Body of pancreas (tissue), 4 donors: Measurements from ENCODE around the gene TNFRSF4. TPM values are rescaled to one million over a fixed set of nuclear protein-coding genes. Genes with fewer than 3 reads are reported as not detected.

Experiments used
- ATAC-seq: fragments of 150-250 bp; one replicate; pipeline ENCODE4 v1.9.1; 2016
- DNase-seq, 4 donors: peaks; one replicate each; pipeline ENCODE4 v3.0.0-alpha.2; 2019
- H3K27ac ChIP-seq, 4 donors: fragments of 200-600 bp; sonication (generic); 1 replicate in 3 of 4; 2 replicates in 1 of 4; pipeline versions ENCODE4 v1.5.1 to v1.6.1; 2016 to 2019; ENCODE audit warnings: mild to moderate bottlenecking in 1 of 4, mixed read lengths in 1 of 4, moderate library complexity in 1 of 4
- H3K27me3 ChIP-seq, 2 donors: fragments of 200-600 bp; sonication (generic); one replicate each; pipeline ENCODE4 v1.6.0; 2016; ENCODE audit warnings: mild to moderate bottlenecking in 1 of 2
- H3K36me3 ChIP-seq, 2 donors: fragments of 200-600 bp; sonication (generic); replicated peaks in 1 of 2; 2 replicates each; pipeline ENCODE4 v1.5.1; 2016; ENCODE audit warnings: low read depth in 2 of 2; ENCODE audit not compliant: insufficient read depth in 1 of 2
- H3K4me1 ChIP-seq: fragments of 200-600 bp; sonication (generic); one replicate; pipeline ENCODE4 v1.6.0; 2016
- H3K4me3 ChIP-seq, 2 donors: fragments of 200-600 bp; sonication (generic); 1 replicate in 1 of 2; 2 replicates in 1 of 2; pipeline ENCODE4 v1.5.1; 2016 to 2019
- H3K9me3 ChIP-seq, 3 donors: fragments of 200-600 bp; sonication (generic); 1 replicate in 2 of 3; 2 replicates in 1 of 3; pipeline ENCODE4 v1.5.1; 2016
- POLR2A ChIP-seq, 3 donors: fragments of 450-650 bp; IDR thresholded peaks; one replicate each; pipeline ENCODE4 v1.6.1; 2016; ENCODE audit warnings: antibody characterized with exemption in 3 of 3, mild to moderate bottlenecking in 2 of 3
- WGBS, 2 donors: methylation state at CpG; one replicate each; pipeline ENCODE4 v1.1.5; 2017; 5-methylcytosine and 5-hydroxymethylcytosine counted together
- intact Hi-C: fragments of 100-400 bp; cut with DNase I; formaldehyde crosslinking; loops from one replicate; pipeline ENCODE4 v1.15.1; 2023
- total RNA-seq, 2 donors: library from RNA; depleted of rRNA; stranded (reverse); fragments of >200 nt; gene quantifications; one replicate each; pipeline ENCODE4 v1.1.0, GENCODE V29; 2016
- TF ChIP-seq, protein P1 (sequence below), 7 experiments: fragments of 450-650 bp in 4 of 7; fragments of 200-600 bp in 3 of 7; sonication (generic) in 3 of 7; IDR thresholded peaks; one replicate each; pipeline ENCODE4 v1.5.1; 2016 to 2019; ENCODE audit warnings: antibody characterized with exemption in 7 of 7

Gene TNFRSF4
- total RNA-seq, 2 donors from 2014 or later = 0.99 to 2.6 TPM

DNA sequence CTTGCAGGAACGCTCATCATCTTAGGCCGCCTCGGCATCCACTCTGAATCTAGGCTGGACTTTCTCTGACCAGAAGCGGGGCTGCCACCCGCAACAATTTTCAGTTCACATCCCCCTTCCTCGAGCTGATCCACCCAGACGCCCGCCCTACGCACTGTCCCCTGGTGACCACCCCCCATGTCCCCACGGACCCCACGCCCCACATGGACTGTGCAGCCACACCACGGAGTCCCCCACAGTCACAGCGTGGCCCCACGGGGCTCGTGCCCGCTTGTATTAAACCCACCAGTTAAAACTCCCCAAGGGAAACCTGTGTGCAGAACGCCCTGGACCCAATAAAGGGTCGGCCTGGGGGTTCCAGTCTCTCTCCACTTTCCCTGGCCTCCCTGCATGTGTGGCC is 45.6 kb upstream of the TNFRSF4 start:
- no peak overlapping the region for H3K27ac ChIP-seq
- no peak overlapping the region for H3K4me3 ChIP-seq
- TF ChIP-seq POLR2A (IDR thresholded peaks at IDR 0.05) = no peak
- TF ChIP-seq, protein P1, sequence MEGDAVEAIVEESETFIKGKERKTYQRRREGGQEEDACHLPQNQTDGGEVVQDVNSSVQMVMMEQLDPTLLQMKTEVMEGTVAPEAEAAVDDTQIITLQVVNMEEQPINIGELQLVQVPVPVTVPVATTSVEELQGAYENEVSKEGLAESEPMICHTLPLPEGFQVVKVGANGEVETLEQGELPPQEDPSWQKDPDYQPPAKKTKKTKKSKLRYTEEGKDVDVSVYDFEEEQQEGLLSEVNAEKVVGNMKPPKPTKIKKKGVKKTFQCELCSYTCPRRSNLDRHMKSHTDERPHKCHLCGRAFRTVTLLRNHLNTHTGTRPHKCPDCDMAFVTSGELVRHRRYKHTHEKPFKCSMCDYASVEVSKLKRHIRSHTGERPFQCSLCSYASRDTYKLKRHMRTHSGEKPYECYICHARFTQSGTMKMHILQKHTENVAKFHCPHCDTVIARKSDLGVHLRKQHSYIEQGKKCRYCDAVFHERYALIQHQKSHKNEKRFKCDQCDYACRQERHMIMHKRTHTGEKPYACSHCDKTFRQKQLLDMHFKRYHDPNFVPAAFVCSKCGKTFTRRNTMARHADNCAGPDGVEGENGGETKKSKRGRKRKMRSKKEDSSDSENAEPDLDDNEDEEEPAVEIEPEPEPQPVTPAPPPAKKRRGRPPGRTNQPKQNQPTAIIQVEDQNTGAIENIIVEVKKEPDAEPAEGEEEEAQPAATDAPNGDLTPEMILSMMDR (IDR thresholded peaks at IDR 0.05) = no peak
- no peaks in the 10 kb centered on the region for H3K9me3 ChIP-seq
- H3K27me3 ChIP-seq = no peaks in the 10 kb centered on the region
- intact Hi-C loops = no loop called here
- DNase-seq = no peak
- WGBS, 2 donors = 93 to 94% methylated on average over 18 of the region's 18 CpGs
- no peak for ATAC-seq
- H3K36me3 ChIP-seq = peaks cover 11 to 30% of the 10 kb centered on the region in 2 donors
- no peaks in the 10 kb centered on the region for H3K4me1 ChIP-seq

DNA sequence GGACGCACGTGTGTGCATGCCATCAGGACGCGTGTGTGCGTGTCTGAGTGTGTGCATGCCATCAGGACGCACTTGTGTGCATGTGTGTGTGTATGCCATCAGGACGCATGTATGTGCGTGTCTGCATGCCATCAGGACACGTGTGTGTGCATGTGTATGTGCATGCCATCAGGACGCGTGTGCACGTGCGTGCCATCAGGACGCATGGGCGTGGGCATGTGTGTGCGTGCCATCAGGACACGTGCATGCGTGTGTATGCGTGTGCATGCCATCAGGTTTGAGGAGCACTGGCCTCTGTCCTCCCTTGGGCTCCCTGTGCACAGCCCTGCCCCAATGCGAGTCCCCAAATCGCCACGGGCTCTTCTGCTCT is 45.2 kb upstream of the TNFRSF4 start:
- ATAC-seq (no peak), DNase-seq (no peak)
- Histone ChIP-seq H3K4me1 (no peaks in the 10 kb centered on the region), H3K4me3 (no peak overlapping the region), H3K9me3 (no peaks in the 10 kb centered on the region), H3K27ac (no peak overlapping the region), H3K36me3 (peaks cover 11 to 30% of the 10 kb centered on the region in 2 donors), H3K27me3 (no peaks in the 10 kb centered on the region)
- TF ChIP-seq, protein P1 (IDR thresholded peaks at IDR 0.05) = no peak
- no peak for TF ChIP-seq POLR2A (IDR thresholded peaks at IDR 0.05)
- intact Hi-C loops = no loop called here
- WGBS, 2 donors = 91 to 93% methylated on average over 18 to 20 of the region's 22 CpGs

DNA sequence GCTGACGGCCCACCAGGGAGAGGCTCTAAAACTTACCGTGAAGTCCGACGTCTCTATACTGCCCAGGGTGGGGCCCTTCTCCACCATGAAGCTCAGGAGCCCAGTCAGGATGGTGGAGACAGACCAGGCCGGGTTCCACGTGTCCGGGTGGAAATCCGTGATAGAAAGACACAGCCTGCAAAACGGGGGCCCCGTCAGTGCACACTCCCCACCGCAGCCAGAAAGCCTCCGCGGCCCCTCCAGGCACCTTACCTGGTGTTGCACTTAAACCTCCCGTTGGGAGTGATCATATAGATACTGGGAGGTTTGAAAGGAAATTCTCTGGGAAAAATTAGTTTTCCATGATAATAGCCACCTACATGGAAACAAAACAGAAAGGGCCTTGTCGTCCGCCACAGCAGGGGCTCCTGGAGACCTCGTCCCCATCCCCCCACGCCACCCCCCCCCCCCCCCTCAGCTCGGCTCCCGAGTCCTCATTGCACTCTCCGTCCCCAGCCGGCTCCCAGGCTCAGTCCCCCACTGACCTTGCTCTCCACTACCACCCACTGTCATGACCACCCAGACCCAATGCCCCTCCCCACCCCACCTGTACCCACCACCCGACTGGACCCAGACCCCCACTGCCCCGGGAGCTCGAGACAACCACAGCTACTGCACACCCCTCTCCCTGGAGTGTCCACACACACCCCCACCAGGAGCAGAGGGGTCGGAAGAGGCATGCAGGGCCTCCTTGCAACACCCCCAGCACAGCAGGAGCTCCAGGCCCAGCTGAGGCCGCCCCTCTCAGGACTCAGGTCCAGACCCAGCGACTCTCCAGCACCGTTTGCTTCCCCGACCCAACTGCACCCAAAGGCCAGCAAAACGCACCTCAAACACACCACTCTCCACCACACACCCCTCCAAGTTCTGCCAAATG is 43.3 kb upstream of the TNFRSF4 start:
- H3K27me3 ChIP-seq = no peaks in the 10 kb centered on the region
- ATAC-seq (no peak), DNase-seq (no peak)
- WGBS, 2 donors = 94 to 96% methylated on average over 28 to 30 of the region's 31 CpGs
- no peak for TF ChIP-seq POLR2A (IDR thresholded peaks at IDR 0.05)
- TF ChIP-seq, protein P1 (IDR thresholded peaks at IDR 0.05) = no peak
- H3K36me3 ChIP-seq = peaks cover 17 to 19% of the 10 kb centered on the region in 2 donors
- no peaks in the 10 kb centered on the region for H3K9me3 ChIP-seq
- H3K4me1 ChIP-seq = no peaks in the 10 kb centered on the region
- no peak overlapping the region for H3K27ac ChIP-seq
- H3K4me3 ChIP-seq = no peak overlapping the region
- intact Hi-C loops = no loop called here

DNA sequence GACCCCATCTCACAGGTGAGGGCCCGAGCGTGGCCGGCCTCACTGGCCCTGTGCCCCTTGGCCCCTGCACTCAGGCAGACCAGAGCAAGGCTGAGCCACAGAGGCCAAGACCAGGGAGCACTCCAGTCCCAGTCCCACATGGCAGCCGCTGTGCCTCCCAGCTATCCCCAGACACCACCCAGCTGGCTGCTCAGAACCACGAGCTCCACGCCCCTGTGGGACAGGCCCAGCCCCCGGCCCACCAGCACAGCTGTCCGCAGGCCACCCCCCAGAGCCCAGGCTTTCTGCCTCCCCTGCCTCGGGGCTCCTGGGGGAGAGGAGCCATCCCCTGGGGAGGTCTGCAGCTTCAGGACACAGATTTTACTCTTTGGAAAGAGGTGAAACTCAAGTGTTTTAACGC is 41.7 kb upstream of the TNFRSF4 start:
- DNase-seq (no peak), ATAC-seq (no peak)
- Histone ChIP-seq H3K4me3 (no peak overlapping the region), H3K27me3 (no peaks in the 10 kb centered on the region), H3K36me3 (peaks cover 6 to 13% of the 10 kb centered on the region in 2 donors), H3K27ac (no peak overlapping the region), H3K4me1 (no peaks in the 10 kb centered on the region), H3K9me3 (no peaks in the 10 kb centered on the region)
- 88 to 95% methylated on average over 6 to 9 of the region's 10 CpGs for WGBS, 2 donors
- no peak for TF ChIP-seq POLR2A (IDR thresholded peaks at IDR 0.05)
- TF ChIP-seq, protein P1 (IDR thresholded peaks at IDR 0.05) = no peak
- intact Hi-C loops = no loop called here

DNA sequence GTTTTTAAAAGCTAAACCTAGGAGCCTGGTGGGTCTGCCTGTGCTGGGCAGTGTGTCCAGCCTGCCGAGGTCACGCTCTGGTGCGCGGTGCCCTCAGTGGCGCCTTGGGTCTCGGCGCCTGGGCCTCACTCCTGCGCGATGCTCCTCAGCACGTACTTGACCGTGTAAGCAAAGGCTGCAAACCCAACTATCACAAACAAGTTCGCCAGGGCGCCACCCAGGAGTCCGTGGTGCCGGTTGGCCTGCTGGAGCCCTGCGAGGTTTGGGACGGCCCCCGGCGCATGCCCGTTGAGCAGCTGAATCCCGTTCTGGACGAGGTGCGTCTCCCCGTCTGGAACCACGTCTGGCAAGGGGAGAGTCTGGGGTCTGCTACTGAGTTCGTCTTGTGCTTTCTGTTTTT is 41.1 kb upstream of the TNFRSF4 start:
- H3K9me3 ChIP-seq = no peaks in the 10 kb centered on the region
- TF ChIP-seq POLR2A (IDR thresholded peaks at IDR 0.05) = no peak
- TF ChIP-seq, protein P1 (IDR thresholded peaks at IDR 0.05) = no peak
- ATAC-seq = no peak
- intact Hi-C loops = no loop called here
- H3K4me3 ChIP-seq = no peak overlapping the region
- DNase-seq = no peak
- WGBS, 2 donors = 92 to 96% methylated on average over 15 to 17 of the region's 26 CpGs
- peaks cover 6 to 12% of the 10 kb centered on the region in 2 donors for H3K36me3 ChIP-seq
- H3K4me1 ChIP-seq = no peaks in the 10 kb centered on the region
- H3K27ac ChIP-seq = no peak overlapping the region
- no peaks in the 10 kb centered on the region for H3K27me3 ChIP-seq
